Endothelial cell of umbilical vein (primary cell): ENCODE results near the gene PCP2. TPM values are rescaled to one million over a fixed set of nuclear protein-coding genes. Genes with fewer than 3 reads are reported as not detected.

Experiments used
- BruUV-seq: library from RNA; stranded (reverse); fragments of 400-500 nt; replicated peaks from 2 replicates; lab custom pipeline; 2021; lab: Mats Ljungman, UMichigan
- CTCF ChIA-PET: fragments of 300-600, 350-600 bp; sonication (Branson Sonifier 250); formaldehyde crosslinking; loops from one replicate; lab custom pipeline; 2021; ENCODE audit warnings: antibody characterized with exemption, inconsistent platforms; lab: Charles Lee
- POLR2A ChIA-PET: fragments of 300-600, 350-600 bp; sonication (Branson Sonifier 250); formaldehyde crosslinking; loops from one replicate; lab custom pipeline; 2021; ENCODE audit warnings: antibody characterized with exemption, inconsistent platforms; lab: Charles Lee
- DNase-seq: peaks from one replicate; pipeline ENCODE4 v3.0.0-alpha.2; 2011; ENCODE audit warnings: low read depth, low spot score
- FAIRE-seq: peaks from 2 replicates; lab custom pipeline; 2011; peaks lifted over from hg19 to GRCh38; lab: Jason Lieb, UNC
- H2AFZ ChIP-seq: 2 replicates; pipeline ENCODE4 v1.6.0; 2012; ENCODE audit warnings: low read depth, low read length, control low read depth, inconsistent platforms
- H3K27ac ChIP-seq: 2 replicates; pipeline ENCODE4 v1.5.1; 2011; ENCODE audit warnings: low read depth, mild to moderate bottlenecking, control low read depth, low read length, moderate library complexity; ENCODE audit not compliant: insufficient read depth
- H3K27me3 ChIP-seq, 2 experiments: 2 replicates each; pipeline versions ENCODE4 v1.6.0 to v1.6.1; 2011; ENCODE audit warnings: low read length in 2 of 2, mixed read lengths in 1 of 2; ENCODE audit not compliant: control insufficient read depth in 2 of 2, insufficient read depth in 2 of 2
- H3K36me3 ChIP-seq, 2 experiments: 2 replicates in 1 of 2; 3 replicates in 1 of 2; pipeline ENCODE4 v1.5.1; 2011; ENCODE audit warnings: low read length in 2 of 2, mild to moderate bottlenecking in 1 of 2, moderate library complexity in 1 of 2; ENCODE audit not compliant: control insufficient read depth in 2 of 2, insufficient read depth in 2 of 2; ENCODE audit errors: extremely low read depth in 1 of 2
- H3K4me1 ChIP-seq: 3 replicates; pipeline ENCODE4 v1.5.1; 2011; ENCODE audit warnings: mild to moderate bottlenecking, low read length; ENCODE audit not compliant: control insufficient read depth, insufficient read depth; ENCODE audit errors: extremely low read depth
- H3K4me2 ChIP-seq: 2 replicates; pipeline ENCODE4 v1.6.1; 2011; ENCODE audit warnings: low read length, control low read depth, mixed read lengths; ENCODE audit not compliant: insufficient read depth
- H3K4me3 ChIP-seq, 3 experiments: fragments of 200-600 bp in 1 of 3; sonication (generic), shearing (Covaris generic) in 1 of 3; replicated peaks in 1 of 3; 2 replicates each; pipeline ENCODE4 v1.5.1; 2011 to 2016; ENCODE audit warnings: control low read depth in 3 of 3, low read length in 3 of 3, mild to moderate bottlenecking in 2 of 3, inconsistent platforms in 1 of 3, low read depth in 1 of 3, moderate library complexity in 1 of 3; ENCODE audit not compliant: insufficient read depth in 1 of 3
- H3K79me2 ChIP-seq: 2 replicates; pipeline ENCODE4 v1.6.0; 2012; ENCODE audit warnings: low read length, inconsistent platforms; ENCODE audit not compliant: control insufficient read depth, insufficient read depth
- H3K9ac ChIP-seq: replicated peaks from 2 replicates; pipeline ENCODE3; 2011; ENCODE audit warnings: low read length, control low read depth; ENCODE audit not compliant: insufficient read depth; ENCODE audit errors: extremely low read depth
- H3K9me1 ChIP-seq: replicated peaks from 3 replicates; pipeline ENCODE4 v1.6.0; 2011; ENCODE audit warnings: mild to moderate bottlenecking, low read length; ENCODE audit not compliant: control insufficient read depth, insufficient read depth; ENCODE audit errors: extremely low read depth
- H3K9me3 ChIP-seq: replicated peaks from 2 replicates; pipeline ENCODE4 v1.5.1; 2012; ENCODE audit warnings: low read length, inconsistent platforms; ENCODE audit not compliant: control insufficient read depth, insufficient read depth
- H4K20me1 ChIP-seq: replicated peaks from 2 replicates; pipeline ENCODE3; 2011; ENCODE audit warnings: mild to moderate bottlenecking, low read length; ENCODE audit not compliant: control insufficient read depth, insufficient read depth; ENCODE audit errors: extremely low read depth
- EZH2 ChIP-seq: IDR thresholded peaks from 2 replicates; pipeline ENCODE4 v1.6.1; 2012; ENCODE audit warnings: borderline replicate concordance, low read depth, mild to moderate bottlenecking, moderate library complexity, low read length, inconsistent platforms; ENCODE audit not compliant: severe bottlenecking
- FOS ChIP-seq: IDR thresholded peaks from 2 replicates; pipeline ENCODE4 v1.6.1; 2011; ENCODE audit warnings: mild to moderate bottlenecking, low read length, moderate library complexity, borderline replicate concordance; ENCODE audit not compliant: insufficient read depth
- GATA2 ChIP-seq: IDR thresholded peaks from 2 replicates; pipeline ENCODE4 v1.7.0; 2011; ENCODE audit warnings: low read depth, mild to moderate bottlenecking, moderate library complexity, mixed read lengths, low read length; ENCODE audit not compliant: insufficient read length, insufficient read depth
- JUN ChIP-seq: IDR thresholded peaks from 2 replicates; pipeline ENCODE4 v1.6.1; 2011; ENCODE audit warnings: borderline replicate concordance, low read depth; ENCODE audit not compliant: insufficient read length, insufficient read depth
- MYC ChIP-seq: IDR thresholded peaks from one replicate; pipeline ENCODE4 v1.6.1; 2011; ENCODE audit warnings: mild to moderate bottlenecking, low read depth, low read length
- POLR2A ChIP-seq: IDR thresholded peaks from 2 replicates; pipeline ENCODE4 v1.6.1; 2012; ENCODE audit warnings: low read depth, mild to moderate bottlenecking, control low read depth, low read length
- POLR2AphosphoS5 ChIP-seq: IDR thresholded peaks from 2 replicates; pipeline ENCODE4 v1.6.1; 2012; ENCODE audit warnings: low read depth, mild to moderate bottlenecking, control low read depth, low read length, moderate library complexity; ENCODE audit not compliant: insufficient read depth
- dilution Hi-C: fragments of 300-500 bp; cut with MboI; formaldehyde crosslinking; loops from one replicate; pipeline ENCODE4 v1.15.0; 2019; ENCODE audit warnings: low sequenced_read_pairs; ENCODE audit not compliant: extremely low pct_ligation_motif_present
- intact Hi-C: fragments of 100-400 bp; cut with micrococcal nuclease; formaldehyde crosslinking; loops from one replicate; pipeline ENCODE4 v1.10.0; 2022
- polyA plus RNA-seq, 4 experiments: library from polyadenylated mRNA; depleted of rRNA in 3 of 4; stranded (reverse) in 3 of 4; unstranded in 1 of 4; fragments of >200 nt; gene quantifications; 2 replicates each; pipeline versions ENCODE4 v1.2.1 to v1.2.3, GENCODE V29; 2011 to 2012; ENCODE audit warnings: missing spikeins in 1 of 4
- total RNA-seq: library from RNA; stranded (reverse); gene quantifications from 2 replicates; pipeline ENCODE4 v1.2.3, GENCODE V29; 2021
- TF ChIP-seq, protein P1 (sequence below): IDR thresholded peaks from 2 replicates; pipeline ENCODE4 v1.6.1; 2011; ENCODE audit not compliant: insufficient read depth, insufficient read length
- TF ChIP-seq, protein P2 (sequence below), 2 donors: IDR thresholded peaks; 1 replicate in 1 of 2; 2 replicates in 1 of 2; pipeline ENCODE4 v1.5.1; 2011; ENCODE audit warnings: low read length in 2 of 2, mild to moderate bottlenecking in 2 of 2, moderate library complexity in 2 of 2, control low read depth in 1 of 2, inconsistent platforms in 1 of 2, low read depth in 1 of 2; ENCODE audit not compliant: insufficient read depth in 1 of 2; ENCODE audit errors: extremely low read depth in 1 of 2

Gene PCP2
- total and polyA plus RNA-seq, 2 donors (not counting 3 experiments of a cell fraction or from before 2014, with no cell fraction given): not detected

DNA sequence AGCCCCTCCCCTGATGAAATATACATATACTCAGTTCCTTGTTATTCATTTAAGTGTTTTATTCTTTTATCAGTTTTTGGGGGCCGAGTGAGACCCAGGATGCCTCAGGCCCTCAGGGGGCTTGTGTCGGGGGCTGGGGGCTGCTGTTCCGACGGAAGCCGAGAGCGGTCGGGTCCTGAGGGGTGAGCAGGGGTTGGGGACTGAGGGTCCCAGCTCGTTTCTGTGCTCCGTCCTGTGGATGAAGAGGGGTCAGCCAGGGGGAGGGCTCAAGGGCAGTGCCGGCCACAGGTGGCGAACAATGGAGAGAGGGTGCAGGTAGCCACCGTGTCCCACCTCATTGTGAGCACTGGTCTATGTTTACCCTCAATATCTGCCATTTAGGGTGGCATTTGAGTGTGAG lies 1.9 kb downstream of the PCP2 start:
- H3K9me3 ChIP-seq: no peaks in the 10 kb centered on the region
- FAIRE-seq: no peak
- no peak overlapping the region for H2AFZ ChIP-seq
- no peaks in the 10 kb centered on the region for H3K27me3 ChIP-seq
- peaks cover 0 to 4% of the 10 kb centered on the region in 2 experiments for H3K36me3 ChIP-seq
- H4K20me1 ChIP-seq: no peaks in the 10 kb centered on the region
- H3K4me2 ChIP-seq: no peak overlapping the region
- no peak overlapping the region for H3K27ac ChIP-seq
- no peaks in the 10 kb centered on the region for H3K9me1 ChIP-seq
- BruUV-seq: no TSS peak
- intact Hi-C loops (no loop called here), dilution Hi-C loops (no loop called here)
- ChIA-PET CTCF (no interaction called here), POLR2A (no interaction called here)
- no peak overlapping the region for H3K9ac ChIP-seq
- TF ChIP-seq POLR2A: no peak
- TF ChIP-seq POLR2AphosphoS5: no peak
- no peak for TF ChIP-seq JUN
- TF ChIP-seq MYC: no peak
- TF ChIP-seq EZH2: no peak
- TF ChIP-seq FOS: no peak
- no peak for TF ChIP-seq GATA2
- TF ChIP-seq, protein P1, sequence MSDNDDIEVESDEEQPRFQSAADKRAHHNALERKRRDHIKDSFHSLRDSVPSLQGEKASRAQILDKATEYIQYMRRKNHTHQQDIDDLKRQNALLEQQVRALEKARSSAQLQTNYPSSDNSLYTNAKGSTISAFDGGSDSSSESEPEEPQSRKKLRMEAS: no peak
- TF ChIP-seq, protein P2, sequence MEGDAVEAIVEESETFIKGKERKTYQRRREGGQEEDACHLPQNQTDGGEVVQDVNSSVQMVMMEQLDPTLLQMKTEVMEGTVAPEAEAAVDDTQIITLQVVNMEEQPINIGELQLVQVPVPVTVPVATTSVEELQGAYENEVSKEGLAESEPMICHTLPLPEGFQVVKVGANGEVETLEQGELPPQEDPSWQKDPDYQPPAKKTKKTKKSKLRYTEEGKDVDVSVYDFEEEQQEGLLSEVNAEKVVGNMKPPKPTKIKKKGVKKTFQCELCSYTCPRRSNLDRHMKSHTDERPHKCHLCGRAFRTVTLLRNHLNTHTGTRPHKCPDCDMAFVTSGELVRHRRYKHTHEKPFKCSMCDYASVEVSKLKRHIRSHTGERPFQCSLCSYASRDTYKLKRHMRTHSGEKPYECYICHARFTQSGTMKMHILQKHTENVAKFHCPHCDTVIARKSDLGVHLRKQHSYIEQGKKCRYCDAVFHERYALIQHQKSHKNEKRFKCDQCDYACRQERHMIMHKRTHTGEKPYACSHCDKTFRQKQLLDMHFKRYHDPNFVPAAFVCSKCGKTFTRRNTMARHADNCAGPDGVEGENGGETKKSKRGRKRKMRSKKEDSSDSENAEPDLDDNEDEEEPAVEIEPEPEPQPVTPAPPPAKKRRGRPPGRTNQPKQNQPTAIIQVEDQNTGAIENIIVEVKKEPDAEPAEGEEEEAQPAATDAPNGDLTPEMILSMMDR (IDR thresholded peaks at IDR 0.05; ENCODE audit: extremely low read depth in 1 of 2, insufficient read depth in 1 of 2, low read depth in 1 of 2, low read length in 2 of 2): no peak
- peaks cover 17% of the 10 kb centered on the region for H3K4me1 ChIP-seq
- H3K79me2 ChIP-seq: peaks cover 38% of the 10 kb centered on the region
- no peak overlapping the region for H3K4me3 ChIP-seq
- no peak for DNase-seq
